ENCODE measurements around the gene EHBP1L1.
A peak's percentile ranks its signal among the peaks of the same experiment; 100 is the strongest.

EHBP1L1 gene

DNA sequence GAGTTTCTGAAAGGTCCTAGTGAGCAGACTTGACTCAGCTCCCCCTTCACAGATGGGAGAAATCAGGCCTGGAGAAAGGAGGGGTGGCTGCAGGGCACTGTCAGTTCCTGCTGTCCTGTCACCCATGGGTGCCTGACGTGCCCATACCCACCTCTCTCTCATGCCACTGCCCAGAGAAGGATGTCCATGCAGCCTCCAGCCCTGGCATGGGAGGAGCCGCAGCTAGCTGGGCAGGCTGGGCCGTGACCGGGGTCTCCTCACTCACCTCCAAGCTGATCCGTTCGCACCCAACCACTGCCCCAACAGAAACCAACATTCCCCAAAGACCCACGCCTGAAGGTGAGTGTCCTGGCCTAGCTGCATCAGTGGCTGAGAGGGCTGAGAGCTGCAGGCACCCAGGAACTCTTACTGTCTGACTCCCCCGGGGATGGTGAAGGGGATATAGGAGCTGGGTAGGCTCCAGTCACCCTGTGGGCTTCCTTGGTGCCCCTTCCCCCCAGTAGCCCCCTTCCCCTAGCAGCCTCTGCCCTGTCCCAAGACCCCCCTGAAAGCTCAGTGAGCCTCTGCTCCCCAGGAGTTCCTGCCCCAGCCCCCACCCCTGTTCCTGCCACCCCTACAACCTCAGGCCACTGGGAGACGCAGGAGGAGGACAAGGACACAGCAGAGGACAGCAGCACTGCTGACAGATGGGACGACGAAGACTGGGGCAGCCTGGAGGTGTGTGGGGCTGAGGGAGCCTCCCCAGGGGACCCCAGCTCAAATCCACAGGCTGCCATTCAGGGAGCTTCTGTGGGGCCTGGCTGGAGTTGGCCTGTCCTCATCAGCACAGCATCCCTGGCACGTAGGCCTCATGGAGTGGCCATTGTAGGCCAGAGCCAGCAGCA, 39.2 kb upstream of the EHBP1L1 start:
- TF ChIP-seq, protein P1, sequence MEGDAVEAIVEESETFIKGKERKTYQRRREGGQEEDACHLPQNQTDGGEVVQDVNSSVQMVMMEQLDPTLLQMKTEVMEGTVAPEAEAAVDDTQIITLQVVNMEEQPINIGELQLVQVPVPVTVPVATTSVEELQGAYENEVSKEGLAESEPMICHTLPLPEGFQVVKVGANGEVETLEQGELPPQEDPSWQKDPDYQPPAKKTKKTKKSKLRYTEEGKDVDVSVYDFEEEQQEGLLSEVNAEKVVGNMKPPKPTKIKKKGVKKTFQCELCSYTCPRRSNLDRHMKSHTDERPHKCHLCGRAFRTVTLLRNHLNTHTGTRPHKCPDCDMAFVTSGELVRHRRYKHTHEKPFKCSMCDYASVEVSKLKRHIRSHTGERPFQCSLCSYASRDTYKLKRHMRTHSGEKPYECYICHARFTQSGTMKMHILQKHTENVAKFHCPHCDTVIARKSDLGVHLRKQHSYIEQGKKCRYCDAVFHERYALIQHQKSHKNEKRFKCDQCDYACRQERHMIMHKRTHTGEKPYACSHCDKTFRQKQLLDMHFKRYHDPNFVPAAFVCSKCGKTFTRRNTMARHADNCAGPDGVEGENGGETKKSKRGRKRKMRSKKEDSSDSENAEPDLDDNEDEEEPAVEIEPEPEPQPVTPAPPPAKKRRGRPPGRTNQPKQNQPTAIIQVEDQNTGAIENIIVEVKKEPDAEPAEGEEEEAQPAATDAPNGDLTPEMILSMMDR (IDR thresholded peaks at IDR 0.05): no peak

DNA sequence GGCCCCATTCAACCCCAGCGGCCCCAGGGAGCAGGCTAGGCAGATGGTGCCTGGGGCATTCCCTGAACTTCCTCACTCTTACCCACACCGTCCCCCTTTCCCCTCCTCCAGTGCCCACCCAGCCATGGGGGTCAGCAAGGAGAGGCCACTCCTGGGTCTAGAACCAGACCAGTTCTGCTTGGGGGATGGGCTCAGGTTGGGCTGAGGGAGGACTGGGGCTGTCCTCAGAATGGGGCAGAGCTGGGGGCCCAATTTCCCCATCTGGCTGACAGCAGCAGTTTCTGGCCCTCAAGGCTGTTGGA, 38.6 kb upstream of the EHBP1L1 start:
- TF ChIP-seq, protein P1 (IDR thresholded peaks at IDR 0.05): no peak

DNA sequence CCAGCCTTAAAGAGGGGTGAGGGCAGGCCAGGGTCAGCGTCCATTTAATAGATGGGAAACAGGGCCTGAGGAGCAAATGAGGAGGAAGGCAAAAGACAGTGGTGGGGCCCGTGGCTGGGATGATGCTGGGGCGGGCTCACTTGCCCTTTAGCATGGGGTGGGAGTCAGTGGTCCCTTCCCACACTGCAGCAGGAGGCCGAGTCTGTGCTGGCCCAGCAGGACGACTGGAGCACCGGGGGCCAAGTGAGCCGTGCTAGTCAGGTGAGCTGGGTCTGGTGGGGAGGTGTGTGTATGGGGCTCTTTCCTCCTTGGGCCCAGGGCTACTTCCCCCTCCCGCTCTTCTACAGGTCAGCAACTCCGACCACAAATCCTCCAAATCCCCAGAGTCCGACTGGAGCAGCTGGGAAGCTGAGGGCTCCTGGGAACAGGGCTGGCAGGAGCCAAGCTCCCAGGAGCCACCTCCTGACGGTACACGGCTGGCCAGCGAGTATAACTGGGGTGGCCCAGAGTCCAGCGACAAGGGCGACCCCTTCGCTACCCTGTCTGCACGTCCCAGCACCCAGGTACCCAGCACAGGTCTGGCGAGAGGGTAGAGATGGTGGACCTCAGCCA, 38.1 kb upstream of the EHBP1L1 start:
- TF ChIP-seq, protein P1 (IDR thresholded peaks at IDR 0.05): no peak

DNA sequence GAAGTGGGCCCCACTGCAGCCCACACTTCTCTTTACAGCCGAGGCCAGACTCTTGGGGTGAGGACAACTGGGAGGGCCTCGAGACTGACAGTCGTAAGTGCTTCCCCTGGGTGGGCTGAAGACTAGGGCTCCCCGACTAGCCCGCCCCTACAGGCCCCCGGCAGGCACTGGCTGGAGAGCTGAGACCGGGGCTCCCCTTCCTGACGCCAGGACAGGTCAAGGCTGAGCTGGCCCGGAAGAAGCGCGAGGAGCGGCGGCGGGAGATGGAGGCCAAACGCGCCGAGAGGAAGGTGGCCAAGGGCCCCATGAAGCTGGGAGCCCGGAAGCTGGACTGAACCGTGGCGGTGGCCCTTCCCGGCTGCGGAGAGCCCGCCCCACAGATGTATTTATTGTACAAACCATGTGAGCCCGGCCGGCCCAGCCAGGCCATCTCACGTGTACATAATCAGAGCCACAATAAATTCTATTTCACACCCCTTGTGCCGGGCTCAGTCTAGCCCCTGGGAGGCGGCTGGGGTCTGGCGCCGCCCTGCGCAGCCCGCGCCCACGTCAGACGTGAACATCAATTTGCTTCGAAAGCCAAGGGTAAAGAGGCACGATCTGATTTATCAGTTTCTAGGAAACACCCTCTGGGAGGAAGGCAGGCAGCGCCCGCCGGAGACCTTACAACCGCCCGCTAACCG, 37.5 kb upstream of the EHBP1L1 start:
- TF ChIP-seq, protein P1 (IDR thresholded peaks at IDR 0.05): no peak

DNA sequence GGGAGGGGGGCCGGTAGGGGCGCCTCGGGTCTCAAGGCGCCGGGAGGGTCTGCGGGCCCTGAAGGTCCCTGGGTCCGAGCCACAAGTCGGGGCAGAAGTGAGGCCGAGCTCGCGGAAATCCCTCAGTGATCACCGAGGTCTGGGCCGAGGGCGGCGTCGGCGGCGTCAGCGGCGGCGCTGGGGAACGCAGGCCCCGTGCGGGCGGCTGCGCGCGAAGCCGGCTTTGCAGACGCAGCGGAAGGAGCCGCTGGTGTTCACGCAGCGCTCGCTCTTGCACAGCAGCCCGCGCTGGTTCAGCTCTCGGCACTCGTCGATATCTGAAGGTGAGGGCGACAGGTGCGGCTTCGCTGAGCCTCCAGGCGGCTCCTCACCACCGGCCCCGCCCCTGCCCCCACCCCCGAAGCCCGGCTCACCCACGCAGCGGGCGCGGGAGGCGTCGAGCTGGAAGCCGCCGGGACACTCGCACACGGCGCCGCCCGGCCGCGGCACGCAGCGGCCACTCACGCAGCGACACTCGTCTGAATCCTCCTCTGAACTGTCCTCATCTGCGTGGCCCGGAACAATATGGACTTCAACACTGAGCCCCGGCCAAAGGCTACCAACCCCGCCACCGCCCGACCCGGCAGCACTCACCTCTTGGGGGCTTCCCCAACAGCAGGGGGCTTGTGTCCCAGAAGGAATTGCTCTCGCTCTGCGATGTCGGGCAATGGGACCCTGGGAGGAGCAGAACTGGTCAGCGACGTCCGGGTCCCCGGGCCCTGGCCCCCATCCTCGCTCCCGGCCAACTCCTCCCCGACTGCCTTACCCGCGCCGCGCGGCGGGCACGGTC, 36.7 kb upstream of the EHBP1L1 start:
- TF ChIP-seq, protein P1 (IDR thresholded peaks at IDR 0.05): no peak

DNA sequence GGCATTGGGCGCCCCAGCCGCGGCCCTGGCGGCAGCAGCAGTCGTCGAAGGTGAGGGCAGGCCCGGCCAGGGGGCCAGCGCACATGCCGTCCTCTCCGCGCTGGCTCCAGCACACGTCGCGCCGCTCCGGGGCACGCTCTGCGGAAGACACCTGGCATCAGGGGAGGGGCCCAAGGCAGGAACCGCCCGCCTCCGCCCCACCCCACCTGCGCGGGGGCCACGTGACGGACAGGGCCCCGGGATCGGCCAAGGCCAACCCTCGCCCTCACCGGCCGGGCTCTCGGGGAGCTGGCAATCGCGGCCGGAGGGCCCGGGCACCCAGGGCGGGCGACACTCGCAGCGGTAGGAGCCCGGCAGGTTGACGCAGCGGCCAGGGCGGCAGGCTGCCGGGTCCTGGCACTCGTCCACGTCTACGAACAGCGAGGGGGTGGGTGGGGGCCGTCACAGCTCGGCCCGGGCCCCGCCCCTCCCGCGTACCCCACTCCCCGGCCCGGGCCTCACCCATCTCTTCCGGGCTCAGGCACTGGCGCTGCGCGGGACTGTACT, 36.0 kb upstream of the EHBP1L1 start:
- TF ChIP-seq, protein P1 (IDR thresholded peaks at IDR 0.05): peak; percentile 47

Data from LNCAP (cell line).